Activated CD4-positive, alpha-beta T cell treated with anti-CD3 and anti-CD28 coated beads, Interleukin-2, amount 10 ng/mL, durations not matched to agents 7 days and 5 days (primary cell): ENCODE results near the gene LAMA3. TPM values are rescaled to one million over a fixed set of nuclear protein-coding genes. Genes with fewer than 3 reads are reported as not detected.
A peak's percentile ranks its signal among the peaks of the same experiment; 100 is the strongest.

Source experiments
- CTCF ChIA-PET: fragments of 350-600 bp; sonication (Branson Sonifier 250); formaldehyde crosslinking; loops from one replicate; lab custom pipeline; 2021; ENCODE audit warnings: antibody characterized with exemption; lab: Charles Lee
- POLR2A ChIA-PET: fragments of 350-600 bp; sonication (Branson Sonifier 250); formaldehyde crosslinking; loops from one replicate; lab custom pipeline; 2021; ENCODE audit warnings: antibody characterized with exemption; lab: Charles Lee
- DNase-seq: peaks from one replicate; pipeline ENCODE4 v3.0.0-alpha.2; 2020
- H3K27ac Mint-ChIP-seq: one replicate; pipeline ENCODE4 v1.8.0; 2021; ENCODE audit warnings: mild to moderate bottlenecking, moderate library complexity, mixed read lengths
- H3K27me3 Mint-ChIP-seq: one replicate; pipeline ENCODE4 v1.8.0; 2021; ENCODE audit warnings: mixed read lengths
- H3K36me3 Mint-ChIP-seq: one replicate; pipeline ENCODE4 v1.8.0; 2021; ENCODE audit warnings: low read depth, mixed read lengths
- H3K4me1 Mint-ChIP-seq: one replicate; pipeline ENCODE4 v1.8.0; 2021; ENCODE audit warnings: mixed read lengths
- H3K4me3 Mint-ChIP-seq: one replicate; pipeline ENCODE4 v1.8.0; 2021; ENCODE audit warnings: mild to moderate bottlenecking, moderate library complexity, mixed read lengths
- H3K9me3 Mint-ChIP-seq: one replicate; pipeline ENCODE4 v1.8.0; 2021; ENCODE audit warnings: mixed read lengths
- total RNA-seq, 2 experiments: library from RNA; stranded (reverse); gene quantifications; one replicate each; pipeline ENCODE4 v1.2.3, GENCODE V29; 2021

Gene LAMA3
- total RNA-seq, 2 experiments from 2014 or later: 0.20 to 0.54 TPM

DNA sequence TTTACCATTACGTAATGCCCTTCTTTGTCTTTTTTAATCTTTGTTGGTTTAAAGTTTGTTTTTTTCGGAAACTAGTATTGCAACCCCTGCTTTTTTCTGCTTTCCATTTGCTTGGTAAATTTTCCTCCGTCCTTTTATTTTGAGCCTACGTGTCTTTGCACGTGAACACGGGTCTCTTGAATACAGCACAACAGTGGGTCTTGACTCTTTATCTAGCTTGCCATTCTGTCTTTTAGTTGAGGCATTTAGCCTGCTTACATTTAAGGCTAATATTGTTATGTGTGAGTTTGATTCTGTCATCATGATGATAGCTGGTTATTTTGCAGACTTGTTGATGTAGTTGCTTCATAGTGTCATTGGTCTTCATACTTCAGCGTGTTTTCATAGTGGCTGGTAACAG, 287.9 kb downstream of the LAMA3 start:
- H3K4me3 Mint-ChIP-seq: no peak overlapping the region
- POLR2A ChIA-PET: no interaction called here

DNA sequence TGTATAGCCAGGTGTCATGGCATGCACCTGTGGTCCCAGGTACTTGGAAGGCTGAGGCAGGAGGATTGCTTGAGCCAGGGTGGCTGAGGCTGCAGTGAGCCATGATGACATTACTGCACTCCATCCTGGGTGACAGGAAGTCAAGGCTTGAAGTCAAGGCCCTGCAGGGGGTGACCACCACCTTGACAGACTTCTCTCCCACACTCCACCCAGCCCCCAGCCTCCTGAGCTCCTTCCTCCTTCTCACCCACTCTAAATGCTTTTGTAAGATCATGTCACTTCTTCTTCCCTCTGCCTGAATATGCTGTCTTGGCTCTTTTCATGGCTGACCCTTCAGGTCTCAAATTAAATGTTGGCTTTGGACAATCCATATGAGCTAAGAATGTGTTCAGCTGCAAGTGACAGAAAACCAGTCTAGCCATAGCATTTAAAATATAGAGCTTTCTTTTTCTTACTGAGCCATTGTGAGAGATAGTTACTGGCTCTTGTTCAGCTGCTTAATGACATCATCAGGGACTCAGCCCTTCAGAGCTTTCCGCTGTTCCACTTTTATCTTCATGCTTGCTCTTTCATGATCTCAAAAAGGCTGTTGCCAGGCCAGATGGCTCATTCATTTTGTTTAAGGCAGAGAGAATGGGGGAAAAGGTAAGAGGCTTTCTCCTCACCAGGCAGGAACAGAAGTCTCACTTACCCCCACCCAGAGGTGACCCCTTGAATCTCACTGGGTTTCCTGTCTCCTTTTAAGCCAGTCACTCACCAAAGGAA, 288.6 kb downstream of the LAMA3 start:
- DNase-seq: no peak

More for the DNA sequence above, 287.9 kb downstream of the LAMA3 start:
- DNase-seq: no peak
- Mint-ChIP-seq H3K9me3 (peaks cover 18% of the 10 kb centered on the region), H3K36me3 (peaks cover 30% of the 10 kb centered on the region), H3K27ac (no peak overlapping the region), H3K27me3 (peaks cover 12% of the 10 kb centered on the region), H3K4me1 (peaks cover 22% of the 10 kb centered on the region)
- CTCF ChIA-PET: interaction anchor here (0.8 to 2.1 kb wide), 5 partner anchors 9 to 135 kb away, joined by 3 to 12 read pairs (median 5); no protein-coding TSS in a partner anchor

DNA sequence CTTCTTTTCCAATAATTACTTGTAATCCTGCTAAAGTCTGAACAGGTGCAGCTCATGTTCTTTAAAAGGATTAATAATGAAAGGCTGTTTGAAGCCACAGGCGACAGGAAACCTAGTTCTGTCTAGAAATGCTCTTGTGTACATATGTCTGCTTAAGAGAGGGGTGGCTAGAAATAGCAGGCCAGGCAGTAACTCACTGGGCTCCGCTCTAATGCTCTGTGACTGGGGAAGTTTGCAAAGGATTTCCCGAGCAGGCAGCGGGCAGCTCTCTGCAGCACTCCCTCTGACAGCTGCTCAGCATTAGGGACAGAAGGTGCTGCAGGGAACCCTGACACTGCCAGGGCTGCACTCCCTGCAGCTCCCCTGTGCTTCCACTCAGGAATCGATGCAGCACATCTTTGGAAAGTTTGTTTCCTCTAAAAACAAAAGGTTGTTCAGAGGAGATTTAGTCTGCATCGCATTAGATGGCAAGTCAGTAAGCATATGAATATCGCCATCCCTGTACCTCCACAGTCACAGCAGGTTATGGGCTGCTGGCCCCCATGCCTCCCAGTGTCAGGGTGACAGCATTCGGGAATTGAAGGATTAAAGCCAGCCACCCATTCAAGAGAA, 292.2 kb downstream of the LAMA3 start:
- DNase-seq: no peak
- POLR2A ChIA-PET: no interaction called here
- Mint-ChIP-seq H3K9me3 (peaks cover 18% of the 10 kb centered on the region), H3K4me1 (peaks cover 20% of the 10 kb centered on the region), H3K27me3 (peaks cover 4% of the 10 kb centered on the region), H3K4me3 (no peak overlapping the region), H3K36me3 (peaks cover 24% of the 10 kb centered on the region), H3K27ac (no peak overlapping the region)
- CTCF ChIA-PET: interaction anchor here (0.6 to 1.7 kb wide), 2 partner anchors 18 to 102 kb away, joined by 3 to 7 read pairs; no protein-coding TSS in a partner anchor

More for the DNA sequence above, 288.6 kb downstream of the LAMA3 start:
- Mint-ChIP-seq H3K36me3 (peaks cover 30% of the 10 kb centered on the region), H3K27ac (peak overlapping the region; percentile 47), H3K9me3 (peaks cover 18% of the 10 kb centered on the region), H3K4me1 (peaks cover 16% of the 10 kb centered on the region), H3K4me3 (no peak overlapping the region), H3K27me3 (peaks cover 12% of the 10 kb centered on the region)
- ChIA-PET POLR2A (no interaction called here), CTCF (interaction anchor here (0.7 to 2.1 kb wide), 7 partner anchors 9 to 135 kb away, joined by 3 to 12 read pairs (median 4); no protein-coding TSS in a partner anchor)

GRCh38 chr18:23982155-23983079, 293.2 kb downstream of the LAMA3 start:
- CTCF ChIA-PET: interaction anchor here (1.3 to 1.4 kb wide), 2 partner anchors 10 to 11 kb away, joined by 3 read pairs; no protein-coding TSS in a partner anchor
- Mint-ChIP-seq H3K27ac (no peak overlapping the region), H3K27me3 (no peaks in the 10 kb centered on the region), H3K36me3 (peaks cover 24% of the 10 kb centered on the region), H3K4me1 (peaks cover 23% of the 10 kb centered on the region), H3K4me3 (no peak overlapping the region), H3K9me3 (peaks cover 19% of the 10 kb centered on the region)
- no peak for DNase-seq
- POLR2A ChIA-PET: no interaction called here

- peaks cover 19% of the 10 kb centered on the region for H3K4me1 Mint-ChIP-seq
- CTCF ChIA-PET: interaction anchor here (0.6 to 1.4 kb wide), 3 partner anchors 10 to 1710 kb away, joined by 3 to 4 read pairs (median 3); no protein-coding TSS in a partner anchor
- no peak overlapping the region for H3K27ac Mint-ChIP-seq
- peaks cover 21% of the 10 kb centered on the region for H3K36me3 Mint-ChIP-seq
- DNase-seq: no peak
- no peak overlapping the region for H3K4me3 Mint-ChIP-seq
- peaks cover 17% of the 10 kb centered on the region for H3K9me3 Mint-ChIP-seq
- POLR2A ChIA-PET: no interaction called here
- no peaks in the 10 kb centered on the region for H3K27me3 Mint-ChIP-seq
Measured at GRCh38 chr18:23983112-23983511, 293.9 kb downstream of the LAMA3 start.

GRCh38 chr18:23986600-23987359, 297.5 kb downstream of the LAMA3 start:
- Mint-ChIP-seq H3K36me3 (peaks cover 27% of the 10 kb centered on the region), H3K4me1 (peaks cover 27% of the 10 kb centered on the region), H3K4me3 (no peak overlapping the region), H3K27me3 (no peaks in the 10 kb centered on the region), H3K27ac (no peak overlapping the region), H3K9me3 (peaks cover 19% of the 10 kb centered on the region)
- ChIA-PET CTCF (interaction anchor here (0.6 to 0.8 kb wide), 2 partner anchors 25 to 407 kb away, joined by 3 read pairs; no protein-coding TSS in a partner anchor), POLR2A (no interaction called here)
- DNase-seq: no peak

- H3K9me3 Mint-ChIP-seq: peaks cover 17% of the 10 kb centered on the region
- ChIA-PET POLR2A (no interaction called here), CTCF (interaction anchor here (2.5 kb wide), 1 partner anchor 8 kb away, joined by 7 read pairs; no protein-coding TSS in a partner anchor)
- no peak for DNase-seq
- H3K27ac Mint-ChIP-seq: no peak overlapping the region
- H3K4me3 Mint-ChIP-seq: no peak overlapping the region
- H3K4me1 Mint-ChIP-seq: peaks cover 52% of the 10 kb centered on the region
- peaks cover 27% of the 10 kb centered on the region for H3K36me3 Mint-ChIP-seq
- H3K27me3 Mint-ChIP-seq: no peaks in the 10 kb centered on the region
Measured at GRCh38 chr18:23990474-23991410, 301.5 kb downstream of the LAMA3 start.

DNA sequence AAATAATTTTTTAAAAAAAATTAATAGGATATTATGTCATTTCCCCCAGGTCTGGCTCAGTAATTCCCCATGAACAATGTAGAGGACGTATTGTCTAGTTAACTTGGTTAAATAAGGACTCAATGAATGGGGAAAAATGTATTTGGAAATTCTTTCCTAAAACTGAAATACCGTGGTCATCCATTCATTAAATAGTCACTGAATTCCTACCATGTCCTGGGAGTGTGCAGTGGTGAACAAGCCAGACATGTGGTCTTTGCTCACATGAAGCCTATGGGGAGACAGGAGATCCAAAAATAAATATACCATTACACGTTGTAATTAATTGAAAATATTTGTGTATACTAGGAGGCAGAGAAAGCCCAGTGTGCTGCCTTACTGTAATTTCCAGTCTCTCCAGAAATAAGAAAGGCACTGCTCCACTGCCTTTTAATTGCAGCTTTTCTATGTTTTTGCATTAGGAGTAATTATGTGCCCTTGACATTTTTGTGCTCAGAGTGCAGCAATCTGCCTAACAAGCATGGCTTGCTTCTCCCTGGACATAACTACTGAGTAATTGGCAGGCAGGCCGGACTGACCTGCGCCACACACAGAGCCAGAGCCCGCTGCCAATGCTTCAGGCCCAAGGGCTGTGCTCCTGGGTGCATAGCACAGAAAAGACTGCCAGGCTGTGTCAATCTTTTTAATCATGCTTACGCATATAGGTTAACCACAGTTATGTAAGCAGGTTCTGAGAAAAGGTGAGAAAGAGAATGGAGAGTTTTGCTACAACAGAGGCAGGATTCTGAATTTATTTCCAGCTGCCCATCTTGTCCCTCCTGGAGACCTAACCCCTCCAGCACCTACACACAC, 303.1 kb downstream of the LAMA3 start:
- ChIA-PET POLR2A (interaction anchor here (0.6 kb wide), 1 partner anchor 11 kb away, joined by 4 read pairs; no protein-coding TSS in a partner anchor), CTCF (interaction anchor here (0.9 to 1.0 kb wide), 2 partner anchors 10 to 49 kb away, joined by 3 read pairs; no protein-coding TSS in a partner anchor)
- H3K27me3 Mint-ChIP-seq: no peaks in the 10 kb centered on the region
- peak; percentile 53 for DNase-seq
- peak overlapping the region; percentile 86 for H3K27ac Mint-ChIP-seq
- peaks cover 43% of the 10 kb centered on the region for H3K4me1 Mint-ChIP-seq
- H3K36me3 Mint-ChIP-seq: peaks cover 14% of the 10 kb centered on the region
- H3K4me3 Mint-ChIP-seq: peak overlapping the region; percentile 4
- peaks cover 5% of the 10 kb centered on the region for H3K9me3 Mint-ChIP-seq

DNA sequence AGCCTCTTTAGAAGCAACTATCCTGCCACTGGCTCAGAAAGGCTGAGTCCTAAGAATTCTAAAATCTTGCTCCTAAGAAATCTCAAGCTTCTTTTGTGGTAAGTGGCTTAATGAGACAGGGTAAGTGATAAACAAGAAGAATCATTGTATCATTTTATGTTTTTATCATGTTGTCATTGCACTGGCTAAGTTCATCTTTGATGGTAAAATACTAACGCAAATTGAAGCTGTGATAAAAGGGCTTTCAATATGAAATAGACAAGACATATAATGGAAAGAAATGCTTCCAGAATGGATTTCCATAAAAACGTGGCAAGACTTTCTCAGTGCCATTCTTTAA, 303.7 kb downstream of the LAMA3 start:
- peaks cover 2% of the 10 kb centered on the region for H3K9me3 Mint-ChIP-seq
- ChIA-PET CTCF (interaction anchor here (0.9 to 1.0 kb wide), 2 partner anchors 10 to 50 kb away, joined by 3 read pairs; no protein-coding TSS in a partner anchor), POLR2A (interaction anchor here (0.6 kb wide), 1 partner anchor 11 kb away, joined by 4 read pairs; no protein-coding TSS in a partner anchor)
- peaks cover 41% of the 10 kb centered on the region for H3K4me1 Mint-ChIP-seq
- no peak for DNase-seq
- peak overlapping the region; percentile 4 for H3K4me3 Mint-ChIP-seq
- peaks cover 12% of the 10 kb centered on the region for H3K36me3 Mint-ChIP-seq
- no peaks in the 10 kb centered on the region for H3K27me3 Mint-ChIP-seq
- peak overlapping the region; percentile 86 for H3K27ac Mint-ChIP-seq

GRCh38 chr18:23994361-23994902, 305.2 kb downstream of the LAMA3 start:
- ChIA-PET POLR2A (no interaction called here), CTCF (interaction anchor here (0.6 to 1.9 kb wide), 2 partner anchors 17 to 74 kb away, joined by 3 to 12 read pairs; no protein-coding TSS in a partner anchor)
- no peaks in the 10 kb centered on the region for H3K27me3 Mint-ChIP-seq
- H3K4me1 Mint-ChIP-seq: peaks cover 39% of the 10 kb centered on the region
- H3K27ac Mint-ChIP-seq: no peak overlapping the region
- DNase-seq: no peak
- no peaks in the 10 kb centered on the region for H3K9me3 Mint-ChIP-seq
- H3K36me3 Mint-ChIP-seq: peaks cover 9% of the 10 kb centered on the region
- no peak overlapping the region for H3K4me3 Mint-ChIP-seq
